ENCODE data around the gene ZNF641. TPM values are rescaled to one million over a fixed set of nuclear protein-coding genes. Genes with fewer than 3 reads are reported as not detected.

ZNF641 gene
- total RNA-seq, 1 experiment from 2014 or later, result 13.5 TPM

- ChIA-PET CTCF (no interaction called here), POLR2A (no interaction called here)
- DNase-seq (ENCODE audit: low read depth, low spot score), result no peak
- Histone ChIP-seq H3K4me1 (ENCODE audit: control insufficient read depth, insufficient read depth, low read length) (no peaks in the 10 kb centered on the region), H3K27ac (ENCODE audit: low read length) (no peak overlapping the region), H3K4me3 (ENCODE audit: low read depth in 2 of 2, low read length in 2 of 2) (no peak overlapping the region), H3K9me3 (ENCODE audit: control insufficient read depth, insufficient read depth, low read depth, low read length) (no peaks in the 10 kb centered on the region), H3K27me3 (ENCODE audit: control insufficient read depth, insufficient read depth, low read length) (peaks cover 7% of the 10 kb centered on the region; the same call in 1 of the 2 replicates), H3K36me3 (ENCODE audit: control insufficient read depth, insufficient read depth, low read length) (no peaks in the 10 kb centered on the region)
- intact Hi-C loops (cut with micrococcal nuclease; ENCODE audit: unreplicated experiment), result no loop called here
- in situ Hi-C loops (cut with HindIII; ENCODE audit: low pct_unique_long_range_greater_than_20kb, low sequenced_read_pairs), result no loop called here
- BruUV-seq (replicated peaks), result no TSS peak
- TF ChIP-seq, protein P1, sequence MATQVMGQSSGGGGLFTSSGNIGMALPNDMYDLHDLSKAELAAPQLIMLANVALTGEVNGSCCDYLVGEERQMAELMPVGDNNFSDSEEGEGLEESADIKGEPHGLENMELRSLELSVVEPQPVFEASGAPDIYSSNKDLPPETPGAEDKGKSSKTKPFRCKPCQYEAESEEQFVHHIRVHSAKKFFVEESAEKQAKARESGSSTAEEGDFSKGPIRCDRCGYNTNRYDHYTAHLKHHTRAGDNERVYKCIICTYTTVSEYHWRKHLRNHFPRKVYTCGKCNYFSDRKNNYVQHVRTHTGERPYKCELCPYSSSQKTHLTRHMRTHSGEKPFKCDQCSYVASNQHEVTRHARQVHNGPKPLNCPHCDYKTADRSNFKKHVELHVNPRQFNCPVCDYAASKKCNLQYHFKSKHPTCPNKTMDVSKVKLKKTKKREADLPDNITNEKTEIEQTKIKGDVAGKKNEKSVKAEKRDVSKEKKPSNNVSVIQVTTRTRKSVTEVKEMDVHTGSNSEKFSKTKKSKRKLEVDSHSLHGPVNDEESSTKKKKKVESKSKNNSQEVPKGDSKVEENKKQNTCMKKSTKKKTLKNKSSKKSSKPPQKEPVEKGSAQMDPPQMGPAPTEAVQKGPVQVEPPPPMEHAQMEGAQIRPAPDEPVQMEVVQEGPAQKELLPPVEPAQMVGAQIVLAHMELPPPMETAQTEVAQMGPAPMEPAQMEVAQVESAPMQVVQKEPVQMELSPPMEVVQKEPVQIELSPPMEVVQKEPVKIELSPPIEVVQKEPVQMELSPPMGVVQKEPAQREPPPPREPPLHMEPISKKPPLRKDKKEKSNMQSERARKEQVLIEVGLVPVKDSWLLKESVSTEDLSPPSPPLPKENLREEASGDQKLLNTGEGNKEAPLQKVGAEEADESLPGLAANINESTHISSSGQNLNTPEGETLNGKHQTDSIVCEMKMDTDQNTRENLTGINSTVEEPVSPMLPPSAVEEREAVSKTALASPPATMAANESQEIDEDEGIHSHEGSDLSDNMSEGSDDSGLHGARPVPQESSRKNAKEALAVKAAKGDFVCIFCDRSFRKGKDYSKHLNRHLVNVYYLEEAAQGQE (IDR thresholded peaks at IDR 0.05; ENCODE audit: insufficient read depth in 1 of 2, low read depth in 2 of 2, low read length in 1 of 2), result no peak
- TF ChIP-seq TCF7L2 (IDR thresholded peaks at IDR 0.05; ENCODE audit: low read depth, low read length), result no peak
- TF ChIP-seq, protein P2, sequence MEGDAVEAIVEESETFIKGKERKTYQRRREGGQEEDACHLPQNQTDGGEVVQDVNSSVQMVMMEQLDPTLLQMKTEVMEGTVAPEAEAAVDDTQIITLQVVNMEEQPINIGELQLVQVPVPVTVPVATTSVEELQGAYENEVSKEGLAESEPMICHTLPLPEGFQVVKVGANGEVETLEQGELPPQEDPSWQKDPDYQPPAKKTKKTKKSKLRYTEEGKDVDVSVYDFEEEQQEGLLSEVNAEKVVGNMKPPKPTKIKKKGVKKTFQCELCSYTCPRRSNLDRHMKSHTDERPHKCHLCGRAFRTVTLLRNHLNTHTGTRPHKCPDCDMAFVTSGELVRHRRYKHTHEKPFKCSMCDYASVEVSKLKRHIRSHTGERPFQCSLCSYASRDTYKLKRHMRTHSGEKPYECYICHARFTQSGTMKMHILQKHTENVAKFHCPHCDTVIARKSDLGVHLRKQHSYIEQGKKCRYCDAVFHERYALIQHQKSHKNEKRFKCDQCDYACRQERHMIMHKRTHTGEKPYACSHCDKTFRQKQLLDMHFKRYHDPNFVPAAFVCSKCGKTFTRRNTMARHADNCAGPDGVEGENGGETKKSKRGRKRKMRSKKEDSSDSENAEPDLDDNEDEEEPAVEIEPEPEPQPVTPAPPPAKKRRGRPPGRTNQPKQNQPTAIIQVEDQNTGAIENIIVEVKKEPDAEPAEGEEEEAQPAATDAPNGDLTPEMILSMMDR (IDR thresholded peaks at IDR 0.05), result no peak
- ATAC-seq, result no peak
Observed at GRCh38 chr12:48302161-48302911, 48.4 kb downstream of the ZNF641 start.

DNA sequence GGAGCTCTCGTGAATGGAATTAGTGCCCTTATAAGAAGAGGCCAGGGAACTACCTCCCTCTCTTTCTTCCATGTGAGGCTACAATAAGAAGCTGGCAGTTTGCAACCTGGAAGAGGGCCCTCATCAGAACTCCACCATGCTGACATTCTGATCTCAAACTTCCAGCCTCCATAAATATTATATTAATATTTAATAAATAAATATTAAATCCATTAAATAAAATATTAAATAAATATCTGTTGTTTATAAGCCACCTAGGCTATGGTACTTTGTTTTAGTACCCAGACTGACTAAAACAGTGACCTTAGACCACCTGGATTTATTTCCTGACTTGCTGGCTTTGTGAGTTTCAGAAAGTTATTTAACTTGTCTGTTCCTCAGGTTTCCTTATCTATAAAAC is 49.9 kb downstream of the ZNF641 start:
- DNase-seq (ENCODE audit: low read depth, low spot score) (no peak), ATAC-seq (no peak)
- TF ChIP-seq SIN3A (IDR thresholded peaks at IDR 0.05; ENCODE audit: borderline replicate concordance, insufficient read depth, low read depth, low read length) (no peak), TCF7L2 (IDR thresholded peaks at IDR 0.05; ENCODE audit: low read depth, low read length) (no peak), POLR2AphosphoS5 (IDR thresholded peaks at IDR 0.05; ENCODE audit: low read depth, low read length) (no peak)
- TF ChIP-seq, protein P1 (IDR thresholded peaks at IDR 0.05; ENCODE audit: insufficient read depth in 1 of 2, low read depth in 2 of 2, low read length in 1 of 2), result no peak
- TF ChIP-seq, protein P2 (IDR thresholded peaks at IDR 0.05), result no peak
- Histone ChIP-seq H3K27ac (ENCODE audit: low read length) (no peak overlapping the region), H3K36me3 (ENCODE audit: control insufficient read depth, insufficient read depth, low read length) (no peaks in the 10 kb centered on the region), H3K4me1 (ENCODE audit: control insufficient read depth, insufficient read depth, low read length) (no peaks in the 10 kb centered on the region), H3K27me3 (ENCODE audit: control insufficient read depth, insufficient read depth, low read length) (peaks cover 7% of the 10 kb centered on the region; the same call in 1 of the 2 replicates), H3K4me3 (ENCODE audit: low read depth in 2 of 2, low read length in 2 of 2) (no peak overlapping the region), H3K9me3 (ENCODE audit: control insufficient read depth, insufficient read depth, low read depth, low read length) (no peaks in the 10 kb centered on the region)
- intact Hi-C loops (cut with micrococcal nuclease; ENCODE audit: unreplicated experiment), result no loop called here
- ChIA-PET CTCF (no interaction called here), POLR2A (no interaction called here)
- in situ Hi-C loops (cut with HindIII; ENCODE audit: low pct_unique_long_range_greater_than_20kb, low sequenced_read_pairs), result no loop called here
- no TSS peak for BruUV-seq (replicated peaks)

Data from Panc1 (cell line).